ENCODE data around the gene PTH1R. TPM values are rescaled to one million over a fixed set of nuclear protein-coding genes. Genes with fewer than 3 reads are reported as not detected.

Gene PTH1R
- 1.3 and 2.1 TPM in 2 replicates for polyA plus RNA-seq (2011; rRNA removed)
- 1.6 and 1.8 TPM in 2 replicates for polyA minus RNA-seq (2011; rRNA and poly(A)+ RNA removed)

DNA sequence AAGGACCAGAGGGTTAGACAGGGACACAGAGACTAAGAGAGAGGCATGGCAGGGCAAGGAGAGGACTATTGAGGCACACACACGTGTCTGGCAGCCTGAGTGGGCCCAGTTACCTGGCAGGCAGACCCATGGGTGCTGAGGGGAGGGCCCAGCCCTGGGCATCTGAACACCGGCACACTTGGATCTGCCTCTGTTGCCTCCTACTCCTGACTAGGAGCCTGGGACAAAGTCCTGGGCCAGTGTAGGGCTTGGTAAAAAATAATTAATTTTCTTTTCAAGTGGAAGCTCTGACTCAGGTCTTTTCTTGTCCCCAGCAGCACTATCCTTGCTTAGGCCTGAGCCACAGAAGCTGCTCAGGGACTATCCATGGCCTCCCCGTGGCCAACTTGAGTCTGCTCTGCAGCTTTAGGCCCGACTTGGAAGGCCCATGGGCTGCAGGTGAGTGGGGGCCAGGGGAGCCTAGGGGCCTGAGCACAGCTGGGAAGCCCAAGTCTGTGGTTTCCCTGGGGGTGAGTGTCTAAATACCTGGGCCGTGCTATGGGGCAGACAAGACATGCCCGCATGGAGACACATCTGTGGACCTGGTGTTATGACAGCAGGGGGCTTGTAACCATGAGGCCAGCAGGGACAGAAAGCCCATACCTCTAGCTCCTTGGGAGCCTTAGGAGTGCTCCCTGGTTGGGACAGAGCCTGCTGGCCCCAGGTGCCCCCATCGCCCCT is at the start of gene PTH1R:
Gene PTH1R, plus strand, starts transcription at position 316 of the 720 bp plus-strand sequence. CDS start 5,839 bp downstream, outside the sequence.
- TF ChIP-seq, protein P1, sequence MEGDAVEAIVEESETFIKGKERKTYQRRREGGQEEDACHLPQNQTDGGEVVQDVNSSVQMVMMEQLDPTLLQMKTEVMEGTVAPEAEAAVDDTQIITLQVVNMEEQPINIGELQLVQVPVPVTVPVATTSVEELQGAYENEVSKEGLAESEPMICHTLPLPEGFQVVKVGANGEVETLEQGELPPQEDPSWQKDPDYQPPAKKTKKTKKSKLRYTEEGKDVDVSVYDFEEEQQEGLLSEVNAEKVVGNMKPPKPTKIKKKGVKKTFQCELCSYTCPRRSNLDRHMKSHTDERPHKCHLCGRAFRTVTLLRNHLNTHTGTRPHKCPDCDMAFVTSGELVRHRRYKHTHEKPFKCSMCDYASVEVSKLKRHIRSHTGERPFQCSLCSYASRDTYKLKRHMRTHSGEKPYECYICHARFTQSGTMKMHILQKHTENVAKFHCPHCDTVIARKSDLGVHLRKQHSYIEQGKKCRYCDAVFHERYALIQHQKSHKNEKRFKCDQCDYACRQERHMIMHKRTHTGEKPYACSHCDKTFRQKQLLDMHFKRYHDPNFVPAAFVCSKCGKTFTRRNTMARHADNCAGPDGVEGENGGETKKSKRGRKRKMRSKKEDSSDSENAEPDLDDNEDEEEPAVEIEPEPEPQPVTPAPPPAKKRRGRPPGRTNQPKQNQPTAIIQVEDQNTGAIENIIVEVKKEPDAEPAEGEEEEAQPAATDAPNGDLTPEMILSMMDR (IDR thresholded peaks at IDR 0.05; ENCODE audit: insufficient read depth, low read depth, low read length) = no peak
- no peak for DNase-seq (ENCODE audit: low read depth)
- no peaks in the 10 kb centered on the region for H3K36me3 ChIP-seq (ENCODE audit: control insufficient read depth, insufficient read depth, low read length)
- H3K27me3 ChIP-seq (ENCODE audit: control insufficient read depth, insufficient read depth, low read length) = peaks cover 9% of the 10 kb centered on the region
- ChIA-PET POLR2A (no interaction called here), CTCF (interaction anchor here (0.6 to 6.7 kb wide), 7 partner anchors 9 to 185 kb away, joined by 3 to 62 read pairs (median 3); no protein-coding TSS in a partner anchor)
- no peak within 1 kb of the TSS for H3K4me3 ChIP-seq (ENCODE audit: low read depth, low read length)

DNA sequence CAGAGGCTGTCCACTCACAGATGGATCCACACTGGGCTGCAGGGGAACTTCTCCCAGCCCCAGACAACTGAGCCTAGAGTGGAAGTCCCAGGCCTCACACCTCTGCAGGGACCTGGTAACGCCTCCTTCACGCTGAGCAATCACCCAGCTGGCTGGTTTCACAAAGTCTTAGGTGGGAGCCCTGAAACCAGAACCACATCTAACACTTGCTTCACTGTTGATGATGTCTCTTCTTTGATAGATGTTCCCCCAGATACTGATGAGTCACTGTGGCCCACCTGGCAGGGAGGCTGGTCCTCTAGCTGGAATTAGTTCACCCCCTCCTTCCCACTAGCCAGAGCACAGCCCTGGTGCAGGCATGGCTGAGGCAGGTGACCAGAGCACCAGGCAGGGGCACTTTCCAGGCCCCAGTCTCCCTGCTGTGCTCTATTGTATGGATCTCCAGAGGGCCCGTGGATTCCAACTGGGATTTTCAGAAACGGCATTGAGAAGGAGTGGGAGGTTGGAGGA is 47.8 kb upstream of the PTH1R start:
- POLR2A ChIA-PET = no interaction called here
- no peaks in the 10 kb centered on the region for H3K36me3 ChIP-seq (ENCODE audit: control insufficient read depth, insufficient read depth, low read length)

DNA sequence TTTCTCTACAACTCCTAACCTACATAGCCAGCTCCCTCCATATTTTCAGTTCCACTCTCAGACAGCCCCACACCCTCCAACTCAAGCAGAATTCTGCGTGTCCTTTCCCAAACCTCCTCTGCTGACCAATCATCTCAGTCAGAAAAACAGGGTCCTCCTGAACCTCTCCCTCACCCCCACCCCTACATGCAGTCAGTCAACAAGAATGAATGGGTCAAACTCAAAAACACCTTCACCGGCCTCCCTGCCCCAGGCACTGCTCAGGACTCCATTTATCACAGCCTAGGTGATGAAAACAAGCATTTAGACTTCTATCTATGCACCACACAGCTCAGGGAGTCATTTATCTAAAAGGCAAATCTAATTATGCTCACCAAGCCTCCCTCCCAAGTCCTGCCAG is 46.7 kb upstream of the PTH1R start:
- DNase-seq (ENCODE audit: low read depth) = no peak
- peaks cover 3% of the 10 kb centered on the region; the same call in 1 of the 2 replicates for H3K27me3 ChIP-seq (ENCODE audit: control insufficient read depth, insufficient read depth, low read length)
- TF ChIP-seq, protein P1 (IDR thresholded peaks at IDR 0.05; ENCODE audit: insufficient read depth, low read depth, low read length) = no peak
- POLR2A ChIA-PET = no interaction called here
- H3K4me3 ChIP-seq (ENCODE audit: low read depth, low read length) = no peak overlapping the region
- H3K36me3 ChIP-seq (ENCODE audit: control insufficient read depth, insufficient read depth, low read length) = no peaks in the 10 kb centered on the region
- CTCF ChIA-PET = no interaction called here

More for the DNA sequence above, 47.8 kb upstream of the PTH1R start:
- TF ChIP-seq, protein P1 (IDR thresholded peaks at IDR 0.05; ENCODE audit: insufficient read depth, low read depth, low read length) = no peak
- no peak for DNase-seq (ENCODE audit: low read depth)
- Histone ChIP-seq H3K4me3 (ENCODE audit: low read depth, low read length) (no peak overlapping the region), H3K27me3 (ENCODE audit: control insufficient read depth, insufficient read depth, low read length) (peaks cover 3% of the 10 kb centered on the region; the same call in 1 of the 2 replicates)
- CTCF ChIA-PET = no interaction called here

DNA sequence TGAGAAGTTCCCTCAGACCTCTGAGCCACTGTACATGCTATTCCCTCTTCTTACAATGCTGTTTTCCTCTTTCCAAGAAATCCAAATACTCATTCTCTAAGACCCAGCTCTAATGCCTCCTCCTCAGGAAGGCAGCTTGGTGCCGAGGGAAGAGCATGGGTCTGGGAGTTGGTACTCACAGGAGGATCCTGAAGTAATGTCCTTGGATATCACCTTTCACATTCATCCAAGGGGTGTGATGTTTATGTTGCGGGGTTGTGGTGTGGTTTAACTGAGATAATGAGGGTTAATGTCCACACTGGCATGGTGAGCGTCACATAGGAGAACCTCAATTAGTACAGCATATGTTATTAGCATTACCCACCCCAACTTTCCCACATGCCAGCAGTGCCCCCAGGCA is 46.2 kb upstream of the PTH1R start:
- TF ChIP-seq, protein P1 (IDR thresholded peaks at IDR 0.05; ENCODE audit: insufficient read depth, low read depth, low read length) = no peak
- peaks cover 3% of the 10 kb centered on the region; the same call in 1 of the 2 replicates for H3K27me3 ChIP-seq (ENCODE audit: control insufficient read depth, insufficient read depth, low read length)
- no peak for DNase-seq (ENCODE audit: low read depth)
- POLR2A ChIA-PET = no interaction called here
- no peak overlapping the region for H3K4me3 ChIP-seq (ENCODE audit: low read depth, low read length)
- H3K36me3 ChIP-seq (ENCODE audit: control insufficient read depth, insufficient read depth, low read length) = no peaks in the 10 kb centered on the region
- CTCF ChIA-PET = no interaction called here

DNA sequence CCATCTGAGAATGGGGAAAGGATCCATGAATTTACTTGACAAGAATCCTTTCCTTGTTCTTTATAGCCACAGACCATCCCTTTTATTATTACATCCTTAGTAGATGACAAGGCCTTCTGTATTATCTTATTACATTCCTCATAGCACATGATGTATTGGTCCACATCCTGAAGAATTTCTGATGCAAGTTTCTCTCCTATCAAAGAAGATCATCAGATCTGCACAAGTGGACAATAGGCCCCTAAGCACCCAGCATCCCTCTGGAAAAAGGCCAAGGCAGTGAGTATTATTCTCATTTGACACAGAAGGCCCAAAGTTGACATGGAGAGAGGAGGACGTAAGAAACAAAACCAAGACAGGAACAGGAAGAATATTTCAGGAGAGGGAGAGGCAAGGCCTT is 45.7 kb upstream of the PTH1R start:
- CTCF ChIA-PET = interaction anchor here (1.0 kb wide), 1 partner anchor 35 kb away, joined by 3 read pairs; no protein-coding TSS in a partner anchor
- H3K36me3 ChIP-seq (ENCODE audit: control insufficient read depth, insufficient read depth, low read length) = no peaks in the 10 kb centered on the region
- H3K4me3 ChIP-seq (ENCODE audit: low read depth, low read length) = no peak overlapping the region
- POLR2A ChIA-PET = no interaction called here
- TF ChIP-seq, protein P1 (IDR thresholded peaks at IDR 0.05; ENCODE audit: insufficient read depth, low read depth, low read length) = no peak
- DNase-seq (ENCODE audit: low read depth) = no peak
- H3K27me3 ChIP-seq (ENCODE audit: control insufficient read depth, insufficient read depth, low read length) = peaks cover 3% of the 10 kb centered on the region; the same call in 1 of the 2 replicates
